NCI-H2196 treated with DMSO at 0.1 percent for 48 hours (cell line): Measurements from ENCODE around the gene PCSK1N.
"Not testable (repeated sequence)": the region's sequence is repeated elsewhere in the genome, so short reads cannot be mapped to it uniquely, and the experiment has no call there.

Experiments used
- DNase-seq: peaks from one replicate; lab custom pipeline; 2025; ENCODE audit not compliant: unreplicated experiment; lab: John Stamatoyannopoulos, UW

The PCSK1N gene, protein sequence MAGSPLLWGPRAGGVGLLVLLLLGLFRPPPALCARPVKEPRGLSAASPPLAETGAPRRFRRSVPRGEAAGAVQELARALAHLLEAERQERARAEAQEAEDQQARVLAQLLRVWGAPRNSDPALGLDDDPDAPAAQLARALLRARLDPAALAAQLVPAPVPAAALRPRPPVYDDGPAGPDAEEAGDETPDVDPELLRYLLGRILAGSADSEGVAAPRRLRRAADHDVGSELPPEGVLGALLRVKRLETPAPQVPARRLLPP

DNA sequence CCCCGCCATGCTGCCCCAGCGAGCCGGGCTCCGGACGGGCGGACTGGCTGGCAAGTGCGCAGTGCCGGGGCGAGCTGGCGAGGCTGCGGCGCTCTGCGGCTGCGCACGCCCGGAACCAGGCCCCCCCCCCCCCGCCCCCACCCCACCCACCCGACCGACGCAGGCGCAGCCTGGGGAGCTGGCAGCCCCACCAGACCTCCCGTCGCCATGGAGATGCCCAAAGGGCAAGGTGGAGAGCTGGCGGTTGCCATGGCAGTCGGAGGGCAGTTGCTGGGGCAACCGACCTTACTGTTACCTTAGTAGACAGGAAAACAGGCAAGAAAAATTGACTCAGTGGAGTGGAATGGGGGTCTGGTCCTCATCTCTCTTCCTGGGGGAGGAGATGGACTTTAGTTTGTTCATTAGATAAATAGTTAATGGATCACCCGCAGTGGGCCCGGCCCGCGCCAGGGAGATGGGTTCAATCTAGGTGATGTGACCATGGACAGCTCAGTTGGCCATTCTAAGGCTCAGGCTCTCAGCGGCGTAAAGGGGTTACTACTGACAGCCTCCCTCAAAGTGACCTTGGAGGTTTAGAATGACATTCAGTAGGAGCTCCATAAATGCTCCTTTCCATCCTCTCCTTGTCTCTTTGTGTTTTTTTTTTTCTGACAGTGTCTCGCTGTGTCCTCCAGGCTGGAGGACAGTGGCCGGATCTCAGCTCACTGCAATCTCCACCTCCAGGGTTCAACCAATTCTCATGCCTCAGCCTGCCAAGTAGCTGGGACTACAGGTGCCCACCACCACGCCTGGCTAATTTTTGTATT is at the start of gene PCSK1N:
Gene PCSK1N, minus strand, starts transcription at position 87 of the 806 bp plus-strand sequence. Its CDS starts 78 bp downstream, at position 9.
- DNase-seq, result peak; percentile 66

DNA sequence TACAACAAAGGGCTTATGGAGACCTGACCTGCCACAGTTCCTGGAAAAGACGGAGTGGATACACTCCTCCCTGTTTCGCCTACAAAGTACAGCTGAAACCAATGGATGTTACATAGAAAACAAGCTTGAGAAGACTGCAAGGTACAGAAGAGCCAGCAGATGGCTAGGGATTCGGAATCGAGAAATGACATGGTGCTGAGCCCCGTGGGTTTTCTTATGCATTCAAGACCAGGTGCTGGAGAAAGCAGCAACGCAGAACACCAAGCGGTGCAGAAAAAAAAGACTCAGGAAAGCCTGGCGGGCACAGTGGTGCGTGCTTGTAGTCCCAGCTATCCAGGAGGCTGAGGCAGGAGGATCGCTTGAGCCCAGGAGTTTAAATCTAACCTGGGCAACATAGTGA is 48.3 kb upstream of the PCSK1N start:
- DNase-seq, result no peak

GRCh38 chrX:48876944-48877343 is 41.5 kb upstream of the PCSK1N start:
- not testable (repeated sequence) for DNase-seq

DNA sequence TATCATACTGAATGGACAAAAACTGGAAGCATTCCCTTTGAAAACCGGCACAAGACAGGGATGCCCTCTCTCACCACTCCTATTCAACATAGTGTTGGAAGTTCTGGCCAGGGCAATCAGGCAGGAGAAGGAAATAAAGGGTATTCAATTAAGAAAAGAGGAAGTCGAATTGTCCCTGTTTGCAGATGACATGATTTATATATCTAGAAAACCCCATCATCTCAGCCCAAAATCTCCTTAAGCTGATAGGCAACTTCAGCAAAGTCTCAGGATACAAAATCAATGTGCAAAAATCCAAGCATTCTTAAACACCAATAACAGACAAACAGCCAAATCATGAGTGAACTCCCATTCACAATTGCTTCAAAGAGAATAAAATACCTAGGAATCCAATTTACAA is 36.6 kb upstream of the PCSK1N start:
- not testable (repeated sequence) for DNase-seq

GRCh38 chrX:48864210-48864609 is 28.8 kb upstream of the PCSK1N start:
- peak; percentile 6 for DNase-seq

DNA sequence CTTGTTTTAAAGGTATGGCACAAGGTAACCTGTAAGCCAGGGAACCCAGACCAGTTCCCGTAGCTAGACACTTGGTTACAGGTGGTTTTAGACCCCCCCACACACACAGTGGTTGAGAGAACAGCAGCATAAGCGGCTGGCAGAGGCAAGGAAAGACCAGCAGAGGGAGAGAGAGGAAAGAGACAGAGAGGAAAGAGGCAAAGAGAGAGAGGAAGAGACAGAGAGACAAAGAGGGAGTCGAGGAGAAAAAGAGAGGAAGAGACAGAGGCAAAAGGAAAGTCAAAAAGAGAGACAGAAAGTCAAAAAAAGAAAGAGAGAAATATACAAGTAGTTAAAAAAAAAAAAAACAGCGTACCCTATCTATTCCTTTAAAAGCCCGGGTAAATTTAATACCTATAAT is 19.5 kb upstream of the PCSK1N start:
- DNase-seq, result no peak

- not testable (repeated sequence) for DNase-seq
These were observed 18.9 kb upstream of the PCSK1N start for GRCh38 chrX:48854121-48854804.

DNA sequence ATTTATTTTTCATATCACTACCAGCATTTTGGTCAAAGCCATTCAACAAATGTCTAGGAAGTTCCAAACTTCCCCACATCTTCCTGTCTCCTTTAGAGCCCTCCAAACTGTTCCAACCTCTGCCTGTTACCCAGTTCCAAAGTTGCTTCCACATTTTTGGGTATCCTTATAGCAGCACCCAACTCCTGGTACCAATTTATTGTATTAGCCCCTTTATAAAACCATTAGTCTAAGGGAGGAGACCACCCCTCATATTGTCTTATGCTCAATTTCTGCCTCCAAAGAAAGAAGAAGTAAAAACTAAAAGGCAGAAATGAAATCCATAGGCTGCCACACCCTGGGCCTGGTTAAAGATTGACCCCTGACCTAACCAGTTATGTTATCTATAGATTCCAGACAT is 18.1 kb upstream of the PCSK1N start:
- not testable (repeated sequence) for DNase-seq

GRCh38 chrX:48852857-48853256 is 17.4 kb upstream of the PCSK1N start:
- no peak for DNase-seq

- DNase-seq, result no peak
These were observed 13.4 kb upstream of the PCSK1N start for GRCh38 chrX:48848847-48849246.

DNA sequence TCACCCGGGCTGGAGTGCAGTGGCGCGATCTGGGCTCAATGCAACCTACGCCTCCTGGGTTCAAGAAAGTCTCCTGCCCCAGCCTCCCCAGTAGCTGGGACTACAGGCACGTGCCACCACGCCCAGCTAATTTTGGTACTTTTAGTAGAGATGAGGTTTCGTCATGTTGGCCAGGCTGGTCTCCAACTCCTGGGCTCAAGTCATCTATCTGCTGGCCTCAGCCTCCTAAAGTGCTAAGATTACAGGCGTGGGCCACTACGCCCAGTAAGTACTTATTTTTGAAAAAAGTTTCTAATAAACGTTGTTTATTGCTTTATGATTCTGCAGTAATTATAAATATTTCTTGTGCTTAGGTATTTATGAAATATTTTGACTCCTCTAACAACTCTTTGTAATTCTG is 4.3 kb upstream of the PCSK1N start:
- no peak for DNase-seq

GRCh38 chrX:48834383-48834709 is 1.1 kb downstream of the PCSK1N start:
- DNase-seq, result no peak

- DNase-seq, result no peak
These were observed 1.8 kb downstream of the PCSK1N start for GRCh38 chrX:48833542-48834138.

DNA sequence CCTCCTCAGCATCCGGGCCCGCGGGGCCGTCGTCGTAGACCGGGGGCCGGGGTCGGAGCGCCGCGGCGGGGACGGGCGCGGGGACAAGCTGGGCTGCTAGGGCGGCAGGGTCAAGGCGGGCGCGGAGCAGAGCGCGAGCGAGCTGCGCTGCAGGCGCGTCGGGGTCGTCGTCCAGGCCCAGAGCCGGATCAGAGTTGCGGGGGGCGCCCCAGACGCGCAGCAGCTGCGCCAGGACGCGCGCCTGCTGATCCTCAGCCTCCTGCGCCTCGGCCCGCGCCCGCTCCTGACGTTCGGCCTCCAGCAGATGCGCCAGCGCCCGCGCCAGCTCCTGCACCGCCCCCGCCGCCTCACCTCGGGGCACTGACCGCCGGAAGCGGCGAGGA is 3.5 kb downstream of the PCSK1N start:
- no peak for DNase-seq

DNA sequence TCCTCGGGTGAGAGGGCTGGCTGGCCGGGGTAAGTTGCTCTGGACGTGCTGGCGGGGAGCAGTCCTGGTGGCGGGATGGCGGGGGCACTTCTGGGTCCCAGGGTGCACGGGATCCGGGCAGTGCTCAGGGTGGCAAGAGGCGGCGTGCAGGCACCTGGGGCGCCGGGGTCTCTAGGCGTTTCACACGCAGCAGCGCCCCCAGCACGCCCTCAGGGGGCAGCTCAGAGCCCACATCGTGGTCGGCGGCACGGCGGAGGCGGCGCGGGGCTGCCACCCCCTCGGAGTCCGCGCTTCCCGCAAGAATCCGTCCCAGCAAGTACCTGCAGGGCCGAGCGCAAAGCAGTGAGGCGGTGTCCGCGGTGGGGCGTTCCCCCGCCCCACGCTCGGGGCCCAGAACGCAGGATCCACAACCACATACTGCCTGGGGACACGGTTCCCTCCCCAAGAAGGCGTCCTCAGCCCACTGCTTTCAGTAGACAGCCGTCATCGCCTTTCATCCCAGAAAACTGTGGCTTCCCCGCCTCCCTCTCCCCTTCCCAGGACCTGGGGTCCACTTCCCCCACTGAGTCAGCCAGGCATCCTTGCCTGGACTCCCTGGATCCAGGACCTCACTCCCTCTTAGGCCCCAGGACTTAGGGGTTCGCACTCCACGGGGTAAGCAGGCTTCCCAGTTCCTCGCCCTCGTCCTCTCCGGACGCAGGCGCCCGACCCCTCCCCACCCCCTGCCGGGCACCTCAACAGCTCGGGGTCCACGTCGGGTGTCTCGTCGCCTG is 4.1 kb downstream of the PCSK1N start:
- no peak for DNase-seq

DNA sequence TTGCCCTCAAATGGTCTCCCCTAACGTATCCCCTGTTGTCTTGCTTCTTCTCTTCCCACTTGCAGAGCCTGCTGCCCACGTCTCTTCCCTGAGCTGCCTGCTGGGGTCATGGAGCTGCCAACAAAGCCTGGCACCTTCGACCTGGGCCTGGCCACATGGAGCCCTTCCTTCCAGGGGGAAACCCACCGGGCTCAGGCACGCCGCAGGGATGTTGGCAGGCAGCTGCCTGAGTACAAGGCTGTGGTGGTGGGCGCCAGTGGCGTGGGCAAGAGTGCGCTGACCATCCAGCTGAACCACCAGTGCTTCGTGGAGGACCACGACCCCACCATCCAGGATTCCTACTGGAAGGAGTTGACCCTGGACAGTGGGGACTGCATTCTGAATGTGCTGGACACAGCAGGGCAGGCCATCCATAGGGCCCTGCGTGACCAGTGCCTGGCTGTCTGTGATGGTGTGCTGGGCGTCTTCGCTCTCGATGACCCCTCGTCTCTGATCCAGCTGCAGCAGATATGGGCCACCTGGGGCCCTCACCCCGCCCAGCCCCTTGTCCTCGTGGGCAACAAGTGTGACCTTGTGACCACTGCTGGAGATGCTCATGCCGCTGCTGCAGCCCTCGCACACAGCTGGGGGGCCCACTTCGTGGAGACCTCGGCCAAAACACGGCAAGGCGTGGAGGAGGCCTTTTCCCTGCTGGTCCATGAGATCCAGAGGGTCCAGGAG is 6.2 kb downstream of the PCSK1N start:
- no peak for DNase-seq

- no peak for DNase-seq
These were observed 7.8 kb downstream of the PCSK1N start for GRCh38 chrX:48827654-48827968.

GRCh38 chrX:48826876-48827653 is 8.3 kb downstream of the PCSK1N start:
- DNase-seq, result no peak

DNA sequence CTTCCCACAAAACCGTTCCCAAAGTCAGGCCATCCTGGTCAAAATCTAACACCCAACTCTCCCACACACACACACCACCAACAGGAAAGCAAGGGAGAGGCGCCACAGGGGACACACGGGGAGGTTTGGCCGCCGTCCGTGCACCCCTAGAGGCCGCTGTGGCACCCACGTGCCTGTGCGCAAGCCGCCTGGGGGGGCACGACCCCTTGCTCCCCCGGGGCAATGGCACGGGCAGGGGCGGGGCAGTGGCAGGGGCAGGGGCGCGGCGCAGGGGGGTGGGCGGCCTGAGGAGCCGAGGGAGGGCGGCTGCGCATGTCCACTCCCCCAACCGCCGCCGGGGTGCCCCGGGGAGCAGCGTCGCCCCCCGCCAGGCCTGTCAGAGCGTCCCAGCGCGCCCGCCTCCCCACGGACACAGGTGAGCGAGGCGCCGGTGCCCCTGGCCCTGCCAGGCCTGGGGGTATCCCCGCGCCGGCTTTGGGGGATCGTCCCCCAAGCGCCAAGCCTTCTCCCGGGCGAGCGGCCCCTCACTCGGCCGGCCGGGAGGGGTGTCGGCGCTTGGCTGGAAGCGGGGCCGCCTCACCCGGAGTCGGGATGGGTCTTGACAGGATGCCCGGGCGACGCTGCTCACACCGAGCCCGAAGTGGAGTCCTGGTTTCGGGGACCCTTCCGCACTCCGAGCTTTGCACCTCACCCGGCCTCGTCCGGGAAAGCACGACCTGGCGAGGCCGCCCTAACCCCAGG is 9.1 kb downstream of the PCSK1N start, which contains the start of gene ERAS:
Gene ERAS, plus strand, starts transcription at position 379 of the 741 bp plus-strand sequence. CDS start 2,611 bp downstream, outside the sequence.
- DNase-seq, result no peak
